Kidney epithelial cell (primary cell): Measurements from ENCODE around the gene EMC1. TPM values are rescaled to one million over a fixed set of nuclear protein-coding genes. Genes with fewer than 3 reads are reported as not detected.

ENCODE experiments used
- DNase-seq: peaks from one replicate; pipeline ENCODE4 v3.0.0-alpha.2; 2010; ENCODE audit warnings: low read depth
- H3K27me3 ChIP-seq: 2 replicates; pipeline ENCODE4 v1.6.0; 2011; ENCODE audit warnings: low read length; ENCODE audit not compliant: control insufficient read depth, insufficient read depth
- H3K36me3 ChIP-seq: 2 replicates; pipeline ENCODE4 v1.5.1; 2011; ENCODE audit warnings: low read length; ENCODE audit not compliant: control insufficient read depth, insufficient read depth
- H3K4me3 ChIP-seq: 2 replicates; pipeline ENCODE4 v1.5.1; 2011; ENCODE audit warnings: low read depth, mild to moderate bottlenecking, control low read depth, low read length
- CTCF ChIP-seq: IDR thresholded peaks from 2 replicates; pipeline ENCODE4 v1.5.1; 2011; ENCODE audit warnings: mild to moderate bottlenecking, moderate library complexity, low read length, control low read depth, inconsistent platforms; ENCODE audit not compliant: insufficient read depth, poor library complexity, severe bottlenecking
- total RNA-seq: library from RNA; depleted of rRNA; stranded (reverse); fragments of >200 nt; gene quantifications from 2 replicates; pipeline ENCODE4 v1.2.3, GENCODE V29; 2015

EMC1 gene
- total RNA-seq, 1 donor from 2014 or later = 79.1 TPM

GRCh38 chr1:19199329-19199968 lies 51.9 kb downstream of the EMC1 start:
- no peaks in the 10 kb centered on the region for H3K27me3 ChIP-seq
- no peak overlapping the region for H3K4me3 ChIP-seq
- peaks cover 1% of the 10 kb centered on the region for H3K36me3 ChIP-seq
- no peak for DNase-seq
- no peak for TF ChIP-seq CTCF

GRCh38 chr1:19198820-19199219 lies 52.5 kb downstream of the EMC1 start:
- Histone ChIP-seq H3K4me3 (no peak overlapping the region), H3K36me3 (peaks cover 1% of the 10 kb centered on the region), H3K27me3 (no peaks in the 10 kb centered on the region)
- no peak for TF ChIP-seq CTCF
- no peak for DNase-seq

- Histone ChIP-seq H3K4me3 (no peak overlapping the region), H3K27me3 (no peaks in the 10 kb centered on the region), H3K36me3 (peaks cover 1% of the 10 kb centered on the region)
- no peak for DNase-seq
- TF ChIP-seq CTCF = no peak
Measured at GRCh38 chr1:19197845-19198244, 53.5 kb downstream of the EMC1 start.

GRCh38 chr1:19196331-19196730 lies 55.0 kb downstream of the EMC1 start:
- no peak overlapping the region for H3K4me3 ChIP-seq
- H3K36me3 ChIP-seq = peaks cover 2% of the 10 kb centered on the region
- H3K27me3 ChIP-seq = no peaks in the 10 kb centered on the region
- no peak for DNase-seq
- TF ChIP-seq CTCF = no peak

DNA sequence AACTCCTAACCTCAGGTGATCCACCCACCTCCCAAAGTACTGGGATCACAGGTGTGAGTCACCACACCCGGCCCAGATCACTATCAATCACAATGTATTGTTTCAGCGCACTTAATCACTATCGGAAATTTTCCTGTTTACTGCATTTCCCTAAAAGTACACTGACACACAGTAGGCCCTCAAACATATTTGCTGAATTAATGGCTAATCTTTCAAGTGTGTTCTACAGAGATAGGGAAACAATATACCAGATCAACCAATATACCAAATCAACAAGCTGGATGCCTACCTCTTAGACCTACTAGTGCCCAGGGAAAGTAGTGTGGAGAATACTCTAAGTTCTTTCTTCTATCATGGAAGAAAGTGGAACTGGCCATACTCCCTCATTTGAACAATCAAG lies 58.3 kb downstream of the EMC1 start:
- no peak overlapping the region for H3K4me3 ChIP-seq
- H3K27me3 ChIP-seq = no peaks in the 10 kb centered on the region
- no peak for DNase-seq
- peaks cover 1% of the 10 kb centered on the region for H3K36me3 ChIP-seq
- TF ChIP-seq CTCF = no peak

- no peak for TF ChIP-seq CTCF
- peaks cover 1% of the 10 kb centered on the region for H3K36me3 ChIP-seq
- DNase-seq = no peak
Measured at GRCh38 chr1:19191811-19192210, 59.5 kb downstream of the EMC1 start.

More at GRCh38 chr1:19191811-19192210, 59.5 kb downstream of the EMC1 start:
- Histone ChIP-seq H3K27me3 (no peaks in the 10 kb centered on the region), H3K4me3 (no peak overlapping the region)
